AG04450 (cell line): Measurements from ENCODE around the gene ALDH2. TPM values are rescaled to one million over a fixed set of nuclear protein-coding genes. Genes with fewer than 3 reads are reported as not detected.
"Not testable (repeated sequence)": the region's sequence is repeated elsewhere in the genome, so short reads cannot be mapped to it uniquely, and the experiment has no call there.

Experiments
- CTCF ChIA-PET: fragments of 300-600, 350-600 bp; formaldehyde crosslinking; extraction: SDS; loops from one replicate; lab custom pipeline; 2022; ENCODE audit warnings: antibody characterized with exemption, inconsistent platforms; lab: Charles Lee
- POLR2A ChIA-PET: fragments of 350-600 bp; formaldehyde crosslinking; extraction: SDS; loops from one replicate; lab custom pipeline; 2021; ENCODE audit warnings: antibody characterized with exemption, inconsistent platforms; lab: Yijun Ruan, JAX
- DNase-seq: peaks from one replicate; pipeline ENCODE4 v3.0.0-alpha.2; 2011; ENCODE audit warnings: low read depth, low spot score
- H3K27ac ChIP-seq: one replicate; pipeline ENCODE4 v1.5.1; 2012; ENCODE audit warnings: low read depth, low read length, control low read depth
- H3K27me3 ChIP-seq: one replicate; pipeline ENCODE4 v1.6.0; 2012; ENCODE audit warnings: low read length; ENCODE audit not compliant: control insufficient read depth, insufficient read depth
- H3K4me3 ChIP-seq: 2 replicates; pipeline ENCODE4 v1.5.1; 2011; ENCODE audit warnings: mild to moderate bottlenecking, low read depth, low read length, control low read depth
- H3K9me3 ChIP-seq: 2 replicates; pipeline ENCODE4 v1.5.1; 2012; ENCODE audit warnings: low read length; ENCODE audit not compliant: control insufficient read depth, insufficient read depth
- polyA plus RNA-seq: library from polyadenylated mRNA; depleted of rRNA; stranded (reverse); fragments of >200 nt; gene quantifications from 2 replicates; pipeline ENCODE4 v1.2.3, GENCODE V29; 2011
- TF ChIP-seq, protein P1 (sequence below): IDR thresholded peaks from 2 replicates; pipeline ENCODE4 v1.5.1; 2011; ENCODE audit warnings: low read depth, low read length, control low read depth, inconsistent platforms

The ALDH2 gene
- polyA plus RNA-seq, 1 experiment, result 84.1 TPM

DNA sequence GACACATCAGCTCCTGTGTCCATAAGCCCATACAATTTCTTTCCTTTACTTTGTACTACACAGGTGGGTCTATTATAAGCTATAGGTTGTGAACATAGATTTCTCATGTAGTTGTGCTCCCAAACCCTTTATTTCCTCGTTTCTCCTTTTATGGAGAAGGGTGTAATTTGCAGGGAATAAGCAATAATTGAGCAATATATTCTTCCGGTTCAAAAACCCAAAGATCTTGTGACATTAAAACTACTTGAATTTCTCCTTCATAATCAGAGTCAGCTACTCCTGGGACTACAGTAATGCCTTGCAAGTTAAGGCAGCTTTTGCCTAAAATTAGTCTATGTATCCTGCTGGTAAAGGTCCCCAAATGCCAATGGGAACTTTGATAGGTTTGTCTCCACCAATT, 56.2 kb downstream of the ALDH2 start:
- Histone ChIP-seq H3K27ac (no peak overlapping the region), H3K4me3 (no peak overlapping the region), H3K9me3 (no peaks in the 10 kb centered on the region), H3K27me3 (peaks cover 15% of the 10 kb centered on the region)
- CTCF ChIA-PET, result interaction anchor here (1.2 kb wide), 1 partner anchor 10 kb away, joined by 6 read pairs; no protein-coding TSS in a partner anchor
- TF ChIP-seq, protein P1, sequence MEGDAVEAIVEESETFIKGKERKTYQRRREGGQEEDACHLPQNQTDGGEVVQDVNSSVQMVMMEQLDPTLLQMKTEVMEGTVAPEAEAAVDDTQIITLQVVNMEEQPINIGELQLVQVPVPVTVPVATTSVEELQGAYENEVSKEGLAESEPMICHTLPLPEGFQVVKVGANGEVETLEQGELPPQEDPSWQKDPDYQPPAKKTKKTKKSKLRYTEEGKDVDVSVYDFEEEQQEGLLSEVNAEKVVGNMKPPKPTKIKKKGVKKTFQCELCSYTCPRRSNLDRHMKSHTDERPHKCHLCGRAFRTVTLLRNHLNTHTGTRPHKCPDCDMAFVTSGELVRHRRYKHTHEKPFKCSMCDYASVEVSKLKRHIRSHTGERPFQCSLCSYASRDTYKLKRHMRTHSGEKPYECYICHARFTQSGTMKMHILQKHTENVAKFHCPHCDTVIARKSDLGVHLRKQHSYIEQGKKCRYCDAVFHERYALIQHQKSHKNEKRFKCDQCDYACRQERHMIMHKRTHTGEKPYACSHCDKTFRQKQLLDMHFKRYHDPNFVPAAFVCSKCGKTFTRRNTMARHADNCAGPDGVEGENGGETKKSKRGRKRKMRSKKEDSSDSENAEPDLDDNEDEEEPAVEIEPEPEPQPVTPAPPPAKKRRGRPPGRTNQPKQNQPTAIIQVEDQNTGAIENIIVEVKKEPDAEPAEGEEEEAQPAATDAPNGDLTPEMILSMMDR, result no peak
- DNase-seq, result no peak
- POLR2A ChIA-PET, result no interaction called here

DNA sequence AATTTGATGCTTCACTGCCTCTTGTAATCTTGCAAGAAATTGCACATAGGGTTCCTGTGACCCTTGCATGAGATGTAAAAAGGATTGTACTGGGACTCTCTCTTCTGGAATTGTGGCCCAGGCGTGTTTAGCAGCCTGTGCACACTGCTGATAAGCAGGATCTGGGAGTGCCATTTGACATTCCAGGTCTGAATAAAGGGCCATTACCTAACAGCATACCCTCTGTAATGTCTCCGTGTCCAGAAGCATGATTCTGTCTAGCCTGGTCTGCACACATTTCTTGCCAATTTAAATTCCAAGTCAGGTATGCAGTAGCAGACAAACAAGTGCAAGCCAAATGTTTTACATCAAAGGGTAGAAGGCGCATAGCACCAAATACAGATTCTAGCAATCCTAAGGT, 57.2 kb downstream of the ALDH2 start:
- Histone ChIP-seq H3K4me3 (no peak overlapping the region), H3K27ac (no peak overlapping the region), H3K9me3 (no peaks in the 10 kb centered on the region), H3K27me3 (peaks cover 15% of the 10 kb centered on the region)
- ChIA-PET POLR2A (no interaction called here), CTCF (no interaction called here)
- TF ChIP-seq, protein P1, result no peak
- no peak for DNase-seq

DNA sequence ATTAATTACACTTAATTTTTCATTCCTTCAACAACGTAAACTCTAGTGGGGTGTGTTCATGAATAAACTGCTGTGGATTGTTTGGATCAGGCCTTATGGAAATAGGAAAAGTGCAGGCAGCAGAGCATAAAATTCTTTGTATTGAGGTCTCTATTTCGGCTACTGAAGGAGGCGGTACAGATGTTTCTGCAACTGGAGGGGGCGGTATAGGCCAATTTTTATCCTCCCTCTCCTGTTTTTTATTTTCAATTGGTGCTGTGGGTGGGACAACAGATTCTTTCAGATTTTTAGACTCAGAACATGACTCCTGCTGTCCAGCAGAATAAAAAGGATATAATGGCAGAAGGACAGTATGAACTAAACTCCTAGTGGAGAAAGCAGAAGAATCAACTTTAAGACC, 57.6 kb downstream of the ALDH2 start:
- H3K9me3 ChIP-seq, CTCF ChIA-PET, DNase-seq, H3K4me3 ChIP-seq, POLR2A ChIA-PET, H3K27ac ChIP-seq: not testable (repeated sequence)
- H3K27me3 ChIP-seq, result peaks cover 15% of the 10 kb centered on the region
- TF ChIP-seq, protein P1, result peak; percentile 34; the same call in 1 of the 2 replicates

DNA sequence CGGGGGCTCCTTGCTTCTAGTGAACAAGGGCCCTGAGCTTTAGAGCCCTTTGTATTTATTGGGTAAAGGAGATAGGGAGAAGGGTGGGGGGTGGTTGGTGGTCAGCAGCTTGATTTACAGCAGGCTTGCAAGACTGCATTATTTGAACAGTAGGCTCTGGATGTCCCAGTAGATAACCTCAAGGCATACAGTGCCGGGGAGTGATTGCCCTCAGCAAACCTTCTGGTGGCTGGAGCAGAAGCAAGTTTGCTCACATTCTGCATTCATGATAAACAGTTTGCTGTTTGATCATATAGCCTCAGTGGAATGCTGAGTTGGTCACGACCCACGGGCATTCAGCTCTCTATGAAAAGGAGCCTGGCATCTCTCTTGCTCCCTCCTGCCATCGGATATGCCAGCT, 58.8 kb downstream of the ALDH2 start:
- Histone ChIP-seq H3K27ac (no peak overlapping the region), H3K4me3 (no peak overlapping the region), H3K9me3 (no peaks in the 10 kb centered on the region), H3K27me3 (peaks cover 15% of the 10 kb centered on the region)
- TF ChIP-seq, protein P1, result no peak
- ChIA-PET POLR2A (no interaction called here), CTCF (interaction anchor here (1.6 kb wide), 1 partner anchor 13 kb away, joined by 8 read pairs; no protein-coding TSS in a partner anchor)
- DNase-seq, result no peak

DNA sequence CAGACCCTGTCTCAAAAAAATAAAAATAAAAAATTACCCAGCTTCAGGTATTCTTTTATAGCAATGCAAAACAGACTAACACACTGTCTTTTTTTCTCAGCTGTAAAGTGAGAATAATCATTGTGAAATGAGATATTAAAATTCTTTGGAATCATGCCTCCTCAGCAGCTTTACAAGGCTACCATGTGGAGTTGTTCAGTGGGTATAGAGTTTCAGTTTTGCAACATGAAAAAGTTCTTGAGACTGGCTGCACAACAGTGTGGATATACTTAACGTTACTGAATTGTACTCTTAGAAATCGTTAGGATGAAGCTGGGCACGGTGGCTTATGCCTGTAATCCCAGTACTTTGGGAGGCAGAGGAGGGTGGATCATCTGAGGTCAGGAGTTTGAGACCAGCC, 59.6 kb downstream of the ALDH2 start:
- no peak for DNase-seq
- CTCF ChIA-PET, result interaction anchor here (0.5 to 1.6 kb wide), 3 partner anchors 13 to 233 kb away, joined by 4 to 8 read pairs (median 8); no protein-coding TSS in a partner anchor

More for the DNA sequence above, 59.6 kb downstream of the ALDH2 start:
- Histone ChIP-seq H3K27me3 (peaks cover 15% of the 10 kb centered on the region), H3K27ac (no peak overlapping the region), H3K4me3 (no peak overlapping the region), H3K9me3 (no peaks in the 10 kb centered on the region)
- POLR2A ChIA-PET, result interaction anchor here (0.9 kb wide), 1 partner anchor 33 kb away, joined by 4 read pairs; no protein-coding TSS in a partner anchor
- TF ChIP-seq, protein P1, result no peak
